K562 (cell line): Measurements from ENCODE around the gene BANP. TPM values are rescaled to one million over a fixed set of nuclear protein-coding genes. Genes with fewer than 3 reads are reported as not detected.

Experiments
- ATAC-seq: fragments of 200-7000 bp; cut with Tn5 transposase; 3 replicates; pipeline ENCODE4 v1.9.1; 2020; ENCODE audit warnings: moderate library complexity
- BruUV-seq: library from RNA; stranded (reverse); fragments of 400-500 nt; replicated peaks from 2 replicates; lab custom pipeline; 2021; lab: Mats Ljungman, UMichigan
- CTCF ChIA-PET: fragments of 300-600 bp; formaldehyde crosslinking; extraction: SDS; loops from one replicate; lab custom pipeline; 2021; ENCODE audit warnings: low intra/inter-chr PET ratio; lab: Yijun Ruan, JAX
- POLR2A ChIA-PET: fragments of 300-600, 350-650 bp; sonication (Branson Sonifier 250); formaldehyde crosslinking; extraction: SDS; loops from one replicate; lab custom pipeline; 2021; ENCODE audit warnings: antibody characterized with exemption, inconsistent platforms; lab: Yijun Ruan, JAX
- DNase-seq, 4 experiments: peaks; one replicate each; pipeline versions ENCODE4 v3.0.0 to v3.0.0-alpha.2; 2011 to 2018; ENCODE audit warnings: low spot score in 3 of 4, mixed read lengths in 3 of 4; ENCODE audit errors: extremely low read depth in 1 of 4
- FAIRE-seq: peaks from 2 replicates; lab custom pipeline; 2011; peaks lifted over from hg19 to GRCh38; lab: Jason Lieb, UNC
- H2AFZ ChIP-seq: 2 replicates; pipeline ENCODE4 v1.6.0; 2011; ENCODE audit warnings: low read depth, low read length, control low read depth, inconsistent platforms
- H3K27ac ChIP-seq: fragments of 200-600 bp; 3 replicates; pipeline ENCODE4 v1.8.0; 2011; ENCODE audit warnings: low read depth, mild to moderate bottlenecking, control low read depth, inconsistent platforms, low read length, moderate library complexity, mixed read lengths; ENCODE audit errors: extremely low read depth
- H3K27me3 ChIP-seq, 2 experiments: fragments of 300-600 bp in 1 of 2; 2 replicates in 1 of 2; 3 replicates in 1 of 2; pipeline versions ENCODE4 v1.6.0 to v1.8.0; 2011; ENCODE audit warnings: inconsistent platforms in 2 of 2, low read length in 2 of 2, mild to moderate bottlenecking in 1 of 2, mixed read lengths in 1 of 2, moderate library complexity in 1 of 2; ENCODE audit not compliant: control insufficient read depth in 2 of 2, insufficient read depth in 2 of 2
- H3K36me3 ChIP-seq: fragments of 300-600 bp; 3 replicates; pipeline ENCODE4 v1.8.0; 2011; ENCODE audit warnings: mild to moderate bottlenecking, low read length, inconsistent platforms; ENCODE audit not compliant: control insufficient read depth, insufficient read depth
- H3K4me1 ChIP-seq, 2 experiments: fragments of 200-600 bp in 1 of 2; replicated peaks in 1 of 2; 2 replicates in 1 of 2; 3 replicates in 1 of 2; pipeline versions ENCODE4 v1.5.1 to v1.8.0; 2011; ENCODE audit warnings: inconsistent platforms in 2 of 2, low read length in 2 of 2, mild to moderate bottlenecking in 1 of 2, mixed read lengths in 1 of 2, moderate library complexity in 1 of 2; ENCODE audit not compliant: control insufficient read depth in 2 of 2, insufficient read depth in 2 of 2
- H3K4me2 ChIP-seq: 2 replicates; pipeline ENCODE4 v1.6.1; 2011; ENCODE audit warnings: low read length, control low read depth, inconsistent platforms, mixed read lengths; ENCODE audit not compliant: insufficient read depth
- H3K4me3 ChIP-seq: fragments of 200-600 bp; sonication (generic), shearing (Covaris generic); 2 replicates; pipeline ENCODE4 v1.5.1; 2016; ENCODE audit warnings: control low read depth, inconsistent platforms
- H3K79me2 ChIP-seq: fragments of 200-600 bp; 3 replicates; pipeline ENCODE4 v1.8.0; 2011; ENCODE audit warnings: low read length, inconsistent platforms; ENCODE audit not compliant: control insufficient read depth, insufficient read depth
- H3K9ac ChIP-seq, 2 experiments: 2 replicates each; pipeline versions ENCODE4 v1.6.0 to v1.6.1; 2011; ENCODE audit warnings: low read depth in 2 of 2, low read length in 2 of 2, control low read depth in 1 of 2, inconsistent platforms in 1 of 2, mild to moderate bottlenecking in 1 of 2, mixed read lengths in 1 of 2; ENCODE audit not compliant: insufficient read depth in 1 of 2
- H3K9me1 ChIP-seq: one replicate; pipeline ENCODE4 v1.6.0; 2011; ENCODE audit warnings: inconsistent platforms, mild to moderate bottlenecking, low read length, moderate library complexity; ENCODE audit not compliant: control insufficient read depth, insufficient read depth
- H3K9me3 ChIP-seq: replicated peaks from 2 replicates; pipeline ENCODE4 v1.5.1; 2011; ENCODE audit warnings: low read depth, low read length, inconsistent platforms; ENCODE audit not compliant: control insufficient read depth, insufficient read depth
- H4K20me1 ChIP-seq: replicated peaks from 2 replicates; pipeline ENCODE4 v1.6.1; 2011; ENCODE audit warnings: low read length, inconsistent platforms, mixed read lengths; ENCODE audit not compliant: control insufficient read depth, insufficient read depth
- E2F4 ChIP-seq: sonication (generic); formaldehyde crosslinking; IDR thresholded peaks from 2 replicates; pipeline ENCODE4 v1.8.0; 2022; ENCODE audit warnings: mild to moderate bottlenecking, low read depth, missing genetic modification reagents
- MITF ChIP-seq: IDR thresholded peaks from 2 replicates; pipeline ENCODE4 v1.6.1; 2014; ENCODE audit warnings: antibody characterized with exemption
- POLR2G ChIP-seq: fragments of 200-400 bp; formaldehyde crosslinking; IDR thresholded peaks from 2 replicates; pipeline ENCODE4 v1.6.1; 2017; ENCODE audit warnings: low read depth, mild to moderate bottlenecking, antibody characterized with exemption, low read length, moderate library complexity
- RAD51 ChIP-seq: fragments of 450-650 bp; IDR thresholded peaks from 2 replicates; pipeline ENCODE4 v1.7.1; 2016; ENCODE audit warnings: low read depth, mild to moderate bottlenecking, borderline replicate concordance
- RREB1 ChIP-seq: fragments of 250-450 bp; sonication (Bioruptor Pico); IDR thresholded peaks from 2 replicates; pipeline ENCODE4 v1.4.0; 2020
- SREBF1 ChIP-seq: fragments of 150-350 bp; IDR thresholded peaks from 2 replicates; pipeline ENCODE4 v1.6.1; 2014; ENCODE audit warnings: antibody characterized with exemption, low read depth, low read length, borderline replicate concordance
- ZBTB8A ChIP-seq: fragments of 450-650 bp; IDR thresholded peaks from 2 replicates; pipeline ENCODE4 v1.6.1; 2018; ENCODE audit warnings: mild to moderate bottlenecking, moderate library complexity; ENCODE audit not compliant: partially characterized antibody
- WGBS: fragments of 100-300 bp; shearing (Covaris generic); methylation state at CpG from one replicate; pipeline ENCODE4 v1.1.6; 2016; ENCODE audit warnings: low coverage, mixed read lengths; ENCODE audit not compliant: insufficient coverage; ENCODE audit errors: missing lambda C conversion rate; 5-methylcytosine and 5-hydroxymethylcytosine counted together
- in situ Hi-C: fragments of 300-500 bp; cut with MboI; formaldehyde crosslinking; loops from 4 replicates; pipeline ENCODE4 v1.15.0; 2018; ENCODE audit warnings: inconsistent platforms, mixed read lengths
- intact Hi-C: fragments of 100-400 bp; cut with micrococcal nuclease; formaldehyde crosslinking; loops from 2 replicates; pipeline ENCODE4 v1.14.2; 2022
- polyA plus RNA-seq, 8 experiments: library from polyadenylated mRNA; depleted of rRNA in 4 of 8; stranded (reverse) in 5 of 8; unstranded in 3 of 8; fragments of >200 nt; fragmentation: Nextera tagmentation in 2 of 8; fragmentation: Illumina TruSeq in 1 of 8; extraction: Ambion mirVana in 2 of 8; extraction: Trizol in 1 of 8; gene quantifications; 2 replicates each; pipeline versions ENCODE4 v1.2.1 to v1.2.3, GENCODE V29; 2011 to 2014; ENCODE audit warnings: inconsistent platforms in 1 of 8, missing spikeins in 1 of 8
- total RNA-seq, 7 experiments: library from RNA; depleted of rRNA in 6 of 7; stranded (reverse); fragments of >200 nt in 6 of 7; fragmentation: Illumina TruSeq in 2 of 7; extraction: Trizol in 2 of 7; gene quantifications; 2 replicates each; pipeline versions ENCODE4 v1.2.1 to v1.2.3, GENCODE V29; 2011 to 2021; ENCODE audit warnings: low replicate concordance in 1 of 7
- TF ChIP-seq, protein P1 (sequence below), 2 experiments: fragments of 450-650 bp in 1 of 2; sonication (generic) in 1 of 2; formaldehyde crosslinking in 1 of 2; IDR thresholded peaks in 1 of 2; conservative IDR thresholded peaks in 1 of 2; 2 replicates each; pipeline versions ENCODE4 v1.6.1 to v1.8.1; 2016 to 2023; ENCODE audit warnings: mild to moderate bottlenecking in 2 of 2, moderate library complexity in 2 of 2, inconsistent platforms in 1 of 2, missing genetic modification reagents in 1 of 2
- TF ChIP-seq, protein P2 (sequence below): fragments of 450-650 bp; formaldehyde crosslinking; IDR thresholded peaks from 2 replicates; pipeline ENCODE4 v1.4.0; 2020; ENCODE audit warnings: mild to moderate bottlenecking, mixed read lengths

Gene BANP
- total and polyA plus RNA-seq, 9 of the 15 experiments (the other 6 are each of a cell fraction or from before 2014, with no cell fraction given) = 4.6 to 22.1 (median 15.6) TPM

- in situ Hi-C loops (no loop called here), intact Hi-C loops (no loop called here)
- Histone ChIP-seq H3K9ac (no peak overlapping the region), H3K9me3 (no peaks in the 10 kb centered on the region), H4K20me1 (no peaks in the 10 kb centered on the region), H3K79me2 (no peaks in the 10 kb centered on the region), H3K4me1 (peaks cover 10 to 27% of the 10 kb centered on the region in 2 experiments; a peak in 4 of 5 replicates), H3K27ac (no peak overlapping the region), H3K9me1 (no peaks in the 10 kb centered on the region), H3K4me2 (no peak overlapping the region; the same call in 1 of the 2 replicates), H3K27me3 (peaks cover 23 to 53% of the 10 kb centered on the region in 2 experiments), H3K4me3 (no peak overlapping the region), H2AFZ (no peak overlapping the region), H3K36me3 (no peaks in the 10 kb centered on the region)
- ChIA-PET POLR2A (no interaction called here), CTCF (no interaction called here)
- FAIRE-seq = peak; percentile 86
- BruUV-seq = no TSS peak
- 23% methylated on average over 13 of the region's 13 CpGs for WGBS
- ATAC-seq = peak; percentile 94
- DNase-seq = peak; percentile 48 to 56 (median 54)
- TF ChIP-seq, protein P1, sequence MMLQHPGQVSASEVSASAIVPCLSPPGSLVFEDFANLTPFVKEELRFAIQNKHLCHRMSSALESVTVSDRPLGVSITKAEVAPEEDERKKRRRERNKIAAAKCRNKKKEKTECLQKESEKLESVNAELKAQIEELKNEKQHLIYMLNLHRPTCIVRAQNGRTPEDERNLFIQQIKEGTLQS (IDR thresholded peaks at IDR 0.05) = no peak
- TF ChIP-seq, protein P1 (CRISPR knock-in tag; conservative IDR thresholded peaks at IDR 0.05) = no peak
- TF ChIP-seq RAD51 (peak; percentile 89), SREBF1 (no peak), E2F4 (CRISPR knock-in tag) (no peak), RREB1 (CRISPR knock-in tag) (no peak), POLR2G (no peak), ZBTB8A (no peak), MITF (no peak)
- TF ChIP-seq, protein P2, sequence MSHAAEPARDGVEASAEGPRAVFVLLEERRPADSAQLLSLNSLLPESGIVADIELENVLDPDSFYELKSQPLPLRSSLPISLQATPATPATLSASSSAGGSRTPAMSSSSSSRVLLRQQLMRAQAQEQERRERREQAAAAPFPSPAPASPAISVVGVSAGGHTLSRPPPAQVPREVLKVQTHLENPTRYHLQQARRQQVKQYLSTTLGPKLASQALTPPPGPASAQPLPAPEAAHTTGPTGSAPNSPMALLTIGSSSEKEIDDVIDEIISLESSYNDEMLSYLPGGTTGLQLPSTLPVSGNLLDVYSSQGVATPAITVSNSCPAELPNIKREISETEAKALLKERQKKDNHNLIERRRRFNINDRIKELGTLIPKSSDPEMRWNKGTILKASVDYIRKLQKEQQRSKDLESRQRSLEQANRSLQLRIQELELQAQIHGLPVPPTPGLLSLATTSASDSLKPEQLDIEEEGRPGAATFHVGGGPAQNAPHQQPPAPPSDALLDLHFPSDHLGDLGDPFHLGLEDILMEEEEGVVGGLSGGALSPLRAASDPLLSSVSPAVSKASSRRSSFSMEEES (CRISPR knock-in tag) = peak; percentile 53
Measured at GRCh38 chr16:87921236-87921773, 29.9 kb upstream of the BANP start.
